K562 (cell line): ENCODE data around the gene IGFL1. TPM values are rescaled to one million over a fixed set of nuclear protein-coding genes. Genes with fewer than 3 reads are reported as not detected.

Source experiments
- ATAC-seq: fragments of 200-7000 bp; cut with Tn5 transposase; 3 replicates; pipeline ENCODE4 v1.9.1; 2020; ENCODE audit warnings: moderate library complexity
- BruUV-seq: library from RNA; stranded (reverse); fragments of 400-500 nt; replicated peaks from 2 replicates; lab custom pipeline; 2021; lab: Mats Ljungman, UMichigan
- CTCF ChIA-PET: fragments of 300-600 bp; formaldehyde crosslinking; extraction: SDS; loops from one replicate; lab custom pipeline; 2021; ENCODE audit warnings: low intra/inter-chr PET ratio; lab: Yijun Ruan, JAX
- POLR2A ChIA-PET: fragments of 300-600, 350-650 bp; sonication (Branson Sonifier 250); formaldehyde crosslinking; extraction: SDS; loops from one replicate; lab custom pipeline; 2021; ENCODE audit warnings: antibody characterized with exemption, inconsistent platforms; lab: Yijun Ruan, JAX
- DNase-seq, 4 experiments: peaks; one replicate each; pipeline versions ENCODE4 v3.0.0 to v3.0.0-alpha.2; 2011 to 2018; ENCODE audit warnings: low spot score in 3 of 4, mixed read lengths in 3 of 4; ENCODE audit errors: extremely low read depth in 1 of 4
- FAIRE-seq: peaks from 2 replicates; lab custom pipeline; 2011; peaks lifted over from hg19 to GRCh38; lab: Jason Lieb, UNC
- H2AFZ ChIP-seq: 2 replicates; pipeline ENCODE4 v1.6.0; 2011; ENCODE audit warnings: low read depth, low read length, control low read depth, inconsistent platforms
- H3K27ac ChIP-seq: fragments of 200-600 bp; 3 replicates; pipeline ENCODE4 v1.8.0; 2011; ENCODE audit warnings: low read depth, mild to moderate bottlenecking, control low read depth, inconsistent platforms, low read length, moderate library complexity, mixed read lengths; ENCODE audit errors: extremely low read depth
- H3K27me3 ChIP-seq, 2 experiments: fragments of 300-600 bp in 1 of 2; 2 replicates in 1 of 2; 3 replicates in 1 of 2; pipeline versions ENCODE4 v1.6.0 to v1.8.0; 2011; ENCODE audit warnings: inconsistent platforms in 2 of 2, low read length in 2 of 2, mild to moderate bottlenecking in 1 of 2, mixed read lengths in 1 of 2, moderate library complexity in 1 of 2; ENCODE audit not compliant: control insufficient read depth in 2 of 2, insufficient read depth in 2 of 2
- H3K36me3 ChIP-seq: fragments of 300-600 bp; 3 replicates; pipeline ENCODE4 v1.8.0; 2011; ENCODE audit warnings: mild to moderate bottlenecking, low read length, inconsistent platforms; ENCODE audit not compliant: control insufficient read depth, insufficient read depth
- H3K4me1 ChIP-seq, 2 experiments: fragments of 200-600 bp in 1 of 2; replicated peaks in 1 of 2; 2 replicates in 1 of 2; 3 replicates in 1 of 2; pipeline versions ENCODE4 v1.5.1 to v1.8.0; 2011; ENCODE audit warnings: inconsistent platforms in 2 of 2, low read length in 2 of 2, mild to moderate bottlenecking in 1 of 2, mixed read lengths in 1 of 2, moderate library complexity in 1 of 2; ENCODE audit not compliant: control insufficient read depth in 2 of 2, insufficient read depth in 2 of 2
- H3K4me2 ChIP-seq: 2 replicates; pipeline ENCODE4 v1.6.1; 2011; ENCODE audit warnings: low read length, control low read depth, inconsistent platforms, mixed read lengths; ENCODE audit not compliant: insufficient read depth
- H3K4me3 ChIP-seq: fragments of 200-600 bp; sonication (generic), shearing (Covaris generic); 2 replicates; pipeline ENCODE4 v1.5.1; 2016; ENCODE audit warnings: control low read depth, inconsistent platforms
- H3K79me2 ChIP-seq: fragments of 200-600 bp; 3 replicates; pipeline ENCODE4 v1.8.0; 2011; ENCODE audit warnings: low read length, inconsistent platforms; ENCODE audit not compliant: control insufficient read depth, insufficient read depth
- H3K9ac ChIP-seq, 2 experiments: 2 replicates each; pipeline versions ENCODE4 v1.6.0 to v1.6.1; 2011; ENCODE audit warnings: low read depth in 2 of 2, low read length in 2 of 2, control low read depth in 1 of 2, inconsistent platforms in 1 of 2, mild to moderate bottlenecking in 1 of 2, mixed read lengths in 1 of 2; ENCODE audit not compliant: insufficient read depth in 1 of 2
- H3K9me1 ChIP-seq: one replicate; pipeline ENCODE4 v1.6.0; 2011; ENCODE audit warnings: inconsistent platforms, mild to moderate bottlenecking, low read length, moderate library complexity; ENCODE audit not compliant: control insufficient read depth, insufficient read depth
- H3K9me3 ChIP-seq: replicated peaks from 2 replicates; pipeline ENCODE4 v1.5.1; 2011; ENCODE audit warnings: low read depth, low read length, inconsistent platforms; ENCODE audit not compliant: control insufficient read depth, insufficient read depth
- H4K20me1 ChIP-seq: replicated peaks from 2 replicates; pipeline ENCODE4 v1.6.1; 2011; ENCODE audit warnings: low read length, inconsistent platforms, mixed read lengths; ENCODE audit not compliant: control insufficient read depth, insufficient read depth
- ARID4B ChIP-seq: sonication (generic); formaldehyde crosslinking; IDR thresholded peaks from 2 replicates; pipeline ENCODE4 v1.8.0; 2022; ENCODE audit warnings: mild to moderate bottlenecking, missing genetic modification reagents
- CAMTA2 ChIP-seq: fragments of 250-450 bp; sonication (Bioruptor Pico); conservative IDR thresholded peaks from 2 replicates; pipeline ENCODE4 v1.5.1; 2022
- CCNT2 ChIP-seq: IDR thresholded peaks from 2 replicates; pipeline ENCODE4 v1.6.1; 2011; ENCODE audit warnings: borderline replicate concordance, low read depth, mild to moderate bottlenecking, moderate library complexity, mixed read lengths, low read length; ENCODE audit not compliant: insufficient read length; ENCODE audit errors: extremely low read depth
- HDAC2 ChIP-seq: fragments of 450-650 bp; IDR thresholded peaks from 2 replicates; pipeline ENCODE4 v1.6.1; 2016; ENCODE audit warnings: mild to moderate bottlenecking
- HIVEP1 ChIP-seq: fragments of 250-450 bp; sonication (Bioruptor Pico); IDR thresholded peaks from 2 replicates; pipeline ENCODE4 v1.4.0; 2020; ENCODE audit warnings: mild to moderate bottlenecking
- L3MBTL2 ChIP-seq: fragments of 450-650 bp; IDR thresholded peaks from 2 replicates; pipeline ENCODE4 v1.6.1; 2016; ENCODE audit warnings: mild to moderate bottlenecking, moderate library complexity
- NFIX ChIP-seq: fragments of 250-450 bp; sonication (Bioruptor Pico); IDR thresholded peaks from 2 replicates; pipeline ENCODE4 v1.4.0; 2020; ENCODE audit warnings: low read depth, mild to moderate bottlenecking, moderate library complexity
- TAF15 ChIP-seq: fragments of 200-400 bp; formaldehyde crosslinking; IDR thresholded peaks from 2 replicates; pipeline ENCODE4 v1.6.1; 2017; ENCODE audit warnings: mild to moderate bottlenecking, low read depth, low read length, moderate library complexity
- TEAD2 ChIP-seq: fragments of 450-650 bp; IDR thresholded peaks from 2 replicates; pipeline ENCODE4 v1.6.1; 2016; ENCODE audit warnings: missing genetic modification characterization, control low read depth, missing compliant biosample characterization
- WGBS: fragments of 100-300 bp; shearing (Covaris generic); methylation state at CpG from one replicate; pipeline ENCODE4 v1.1.6; 2016; ENCODE audit warnings: low coverage, mixed read lengths; ENCODE audit not compliant: insufficient coverage; ENCODE audit errors: missing lambda C conversion rate; 5-methylcytosine and 5-hydroxymethylcytosine counted together
- in situ Hi-C: fragments of 300-500 bp; cut with MboI; formaldehyde crosslinking; loops from 4 replicates; pipeline ENCODE4 v1.15.0; 2018; ENCODE audit warnings: inconsistent platforms, mixed read lengths
- intact Hi-C: fragments of 100-400 bp; cut with micrococcal nuclease; formaldehyde crosslinking; loops from 2 replicates; pipeline ENCODE4 v1.14.2; 2022
- polyA plus RNA-seq, 8 experiments: library from polyadenylated mRNA; depleted of rRNA in 4 of 8; stranded (reverse) in 5 of 8; unstranded in 3 of 8; fragments of >200 nt; fragmentation: Nextera tagmentation in 2 of 8; fragmentation: Illumina TruSeq in 1 of 8; extraction: Ambion mirVana in 2 of 8; extraction: Trizol in 1 of 8; gene quantifications; 2 replicates each; pipeline versions ENCODE4 v1.2.1 to v1.2.3, GENCODE V29; 2011 to 2014; ENCODE audit warnings: inconsistent platforms in 1 of 8, missing spikeins in 1 of 8
- total RNA-seq, 7 experiments: library from RNA; depleted of rRNA in 6 of 7; stranded (reverse); fragments of >200 nt in 6 of 7; fragmentation: Illumina TruSeq in 2 of 7; extraction: Trizol in 2 of 7; gene quantifications; 2 replicates each; pipeline versions ENCODE4 v1.2.1 to v1.2.3, GENCODE V29; 2011 to 2021; ENCODE audit warnings: low replicate concordance in 1 of 7
- TF ChIP-seq, protein P1 (sequence below): IDR thresholded peaks from 3 replicates; pipeline ENCODE4 v1.6.1; 2011; ENCODE audit warnings: borderline replicate concordance, mild to moderate bottlenecking, moderate library complexity; ENCODE audit not compliant: insufficient read length; ENCODE audit errors: extremely low read depth
- TF ChIP-seq, protein P2 (sequence below): fragments of 450-650 bp; IDR thresholded peaks from 2 replicates; pipeline ENCODE4 v1.6.1; 2016; ENCODE audit warnings: mild to moderate bottlenecking
- TF ChIP-seq, protein P3 (sequence below): sonication (generic); formaldehyde crosslinking; IDR thresholded peaks from 2 replicates; pipeline ENCODE4 v1.9.0; 2022; ENCODE audit warnings: mild to moderate bottlenecking, missing genetic modification reagents

The IGFL1 gene
- total and polyA plus RNA-seq, 9 of the 15 experiments (the other 6 are each of a cell fraction or from before 2014, with no cell fraction given): not detected

DNA sequence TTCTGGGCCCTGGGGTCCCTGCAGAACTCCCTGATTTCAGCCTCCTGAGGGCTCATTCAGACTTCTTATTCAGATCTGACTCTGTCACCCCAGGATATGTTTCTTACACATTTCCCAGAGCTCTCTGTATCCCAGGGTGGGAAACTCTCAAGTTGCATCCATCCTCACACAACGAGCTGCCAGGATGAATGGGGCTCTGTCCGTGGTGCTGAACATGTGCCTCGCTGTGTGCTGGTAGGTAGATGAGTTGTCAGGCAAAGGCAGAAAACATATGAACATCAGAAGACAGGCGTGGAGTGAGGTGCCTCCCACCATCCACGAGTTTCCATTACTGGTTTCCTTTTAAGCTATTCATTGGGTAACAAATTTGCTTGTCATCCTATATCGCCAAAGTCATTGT lies 11.4 kb upstream of the IGFL1 start:
- Histone ChIP-seq H3K4me1 (no peaks in the 10 kb centered on the region), H3K79me2 (no peaks in the 10 kb centered on the region), H3K36me3 (no peaks in the 10 kb centered on the region), H3K9me1 (no peaks in the 10 kb centered on the region), H3K4me2 (no peak overlapping the region), H2AFZ (no peak overlapping the region), H3K27ac (no peak overlapping the region), H3K9ac (no peak overlapping the region), H3K9me3 (no peaks in the 10 kb centered on the region), H3K27me3 (peaks cover 6 to 25% of the 10 kb centered on the region in 2 experiments; a peak in 4 of 5 replicates), H3K4me3 (no peak overlapping the region), H4K20me1 (no peaks in the 10 kb centered on the region)
- ATAC-seq (peak; percentile 51; the same call in 1 of the 3 replicates), FAIRE-seq (peak; percentile 83), DNase-seq (peak; percentile 31 to 65 (median 42))
- BruUV-seq: no TSS peak
- 2% methylated on average over 6 of the region's 6 CpGs for WGBS
- POLR2A ChIA-PET: no interaction called here
- in situ Hi-C loops: no loop called here
- CTCF ChIA-PET: no interaction called here
- intact Hi-C loops: no loop called here
- TF ChIP-seq L3MBTL2: no peak
- TF ChIP-seq, protein P1, sequence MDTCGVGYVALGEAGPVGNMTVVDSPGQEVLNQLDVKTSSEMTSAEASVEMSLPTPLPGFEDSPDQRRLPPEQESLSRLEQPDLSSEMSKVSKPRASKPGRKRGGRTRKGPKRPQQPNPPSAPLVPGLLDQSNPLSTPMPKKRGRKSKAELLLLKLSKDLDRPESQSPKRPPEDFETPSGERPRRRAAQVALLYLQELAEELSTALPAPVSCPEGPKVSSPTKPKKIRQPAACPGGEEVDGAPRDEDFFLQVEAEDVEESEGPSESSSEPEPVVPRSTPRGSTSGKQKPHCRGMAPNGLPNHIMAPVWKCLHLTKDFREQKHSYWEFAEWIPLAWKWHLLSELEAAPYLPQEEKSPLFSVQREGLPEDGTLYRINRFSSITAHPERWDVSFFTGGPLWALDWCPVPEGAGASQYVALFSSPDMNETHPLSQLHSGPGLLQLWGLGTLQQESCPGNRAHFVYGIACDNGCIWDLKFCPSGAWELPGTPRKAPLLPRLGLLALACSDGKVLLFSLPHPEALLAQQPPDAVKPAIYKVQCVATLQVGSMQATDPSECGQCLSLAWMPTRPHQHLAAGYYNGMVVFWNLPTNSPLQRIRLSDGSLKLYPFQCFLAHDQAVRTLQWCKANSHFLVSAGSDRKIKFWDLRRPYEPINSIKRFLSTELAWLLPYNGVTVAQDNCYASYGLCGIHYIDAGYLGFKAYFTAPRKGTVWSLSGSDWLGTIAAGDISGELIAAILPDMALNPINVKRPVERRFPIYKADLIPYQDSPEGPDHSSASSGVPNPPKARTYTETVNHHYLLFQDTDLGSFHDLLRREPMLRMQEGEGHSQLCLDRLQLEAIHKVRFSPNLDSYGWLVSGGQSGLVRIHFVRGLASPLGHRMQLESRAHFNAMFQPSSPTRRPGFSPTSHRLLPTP: no peak
- TF ChIP-seq CAMTA2: no peak
- TF ChIP-seq CCNT2: no peak
- TF ChIP-seq NFIX: no peak
- no peak for TF ChIP-seq TAF15
- TF ChIP-seq HIVEP1 (CRISPR knock-in tag): no peak
- TF ChIP-seq, protein P2, sequence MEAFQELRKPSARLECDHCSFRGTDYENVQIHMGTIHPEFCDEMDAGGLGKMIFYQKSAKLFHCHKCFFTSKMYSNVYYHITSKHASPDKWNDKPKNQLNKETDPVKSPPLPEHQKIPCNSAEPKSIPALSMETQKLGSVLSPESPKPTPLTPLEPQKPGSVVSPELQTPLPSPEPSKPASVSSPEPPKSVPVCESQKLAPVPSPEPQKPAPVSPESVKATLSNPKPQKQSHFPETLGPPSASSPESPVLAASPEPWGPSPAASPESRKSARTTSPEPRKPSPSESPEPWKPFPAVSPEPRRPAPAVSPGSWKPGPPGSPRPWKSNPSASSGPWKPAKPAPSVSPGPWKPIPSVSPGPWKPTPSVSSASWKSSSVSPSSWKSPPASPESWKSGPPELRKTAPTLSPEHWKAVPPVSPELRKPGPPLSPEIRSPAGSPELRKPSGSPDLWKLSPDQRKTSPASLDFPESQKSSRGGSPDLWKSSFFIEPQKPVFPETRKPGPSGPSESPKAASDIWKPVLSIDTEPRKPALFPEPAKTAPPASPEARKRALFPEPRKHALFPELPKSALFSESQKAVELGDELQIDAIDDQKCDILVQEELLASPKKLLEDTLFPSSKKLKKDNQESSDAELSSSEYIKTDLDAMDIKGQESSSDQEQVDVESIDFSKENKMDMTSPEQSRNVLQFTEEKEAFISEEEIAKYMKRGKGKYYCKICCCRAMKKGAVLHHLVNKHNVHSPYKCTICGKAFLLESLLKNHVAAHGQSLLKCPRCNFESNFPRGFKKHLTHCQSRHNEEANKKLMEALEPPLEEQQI: peak; percentile 52; the same call in 1 of the 2 replicates
- peak; percentile 48; the same call in 1 of the 2 replicates for TF ChIP-seq HDAC2
- TF ChIP-seq, protein P3, sequence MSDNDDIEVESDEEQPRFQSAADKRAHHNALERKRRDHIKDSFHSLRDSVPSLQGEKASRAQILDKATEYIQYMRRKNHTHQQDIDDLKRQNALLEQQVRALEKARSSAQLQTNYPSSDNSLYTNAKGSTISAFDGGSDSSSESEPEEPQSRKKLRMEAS (CRISPR knock-in tag): peak; percentile 59
- TF ChIP-seq ARID4B (CRISPR knock-in tag): 0 out of 2 replicates have a peak, but pooled peaks have one; percentile 45
- TF ChIP-seq TEAD2 (tag): no peak
